NB4 (cell line): ENCODE results near the gene CENPW.

Experiments used
- CTCF ChIP-seq: IDR thresholded peaks from one replicate; pipeline ENCODE4 v1.5.1; 2012; ENCODE audit warnings: low read depth, low read length
- MAX ChIP-seq: IDR thresholded peaks from 2 replicates; pipeline ENCODE4 v1.6.1; 2011; ENCODE audit warnings: low read depth, low read length
- MYC ChIP-seq: IDR thresholded peaks from 2 replicates; pipeline ENCODE4 v1.6.1; 2011; ENCODE audit warnings: low read depth, low read length
- POLR2A ChIP-seq: IDR thresholded peaks from 2 replicates; pipeline ENCODE4 v1.6.1; 2011; ENCODE audit warnings: mild to moderate bottlenecking; ENCODE audit not compliant: insufficient read length; ENCODE audit errors: extremely low read depth

GRCh38 chr6:126339796-126340609 lies at the start of gene CENPW:
- TF ChIP-seq MYC (peak; percentile 66), CTCF (no peak), MAX (no peak), POLR2A (peak; percentile 75)
